ENCODE measurements around the gene CDK3.

CDK3 gene

GRCh38 chr17:76014100-76014924 is 13.7 kb downstream of the CDK3 start:
- DNase-seq (ENCODE audit: low read depth in 3 of 3), result peak; percentile 66 to 79 (median 68)

- no peak for DNase-seq (ENCODE audit: low read depth in 3 of 3)
Measured at GRCh38 chr17:76014925-76015261, 14.2 kb downstream of the CDK3 start.

GRCh38 chr17:76017481-76018339 is 17.1 kb downstream of the CDK3 start:
- DNase-seq (ENCODE audit: low read depth in 3 of 3), result no peak

GRCh38 chr17:76018340-76018680 is 17.7 kb downstream of the CDK3 start:
- DNase-seq (ENCODE audit: low read depth in 3 of 3), result no peak

- DNase-seq (ENCODE audit: low read depth in 3 of 3), result no peak
Measured at GRCh38 chr17:76018801-76019200, 18.1 kb downstream of the CDK3 start.

GRCh38 chr17:76019833-76020467 is 19.3 kb downstream of the CDK3 start:
- no peak for DNase-seq (ENCODE audit: low read depth in 3 of 3)

GRCh38 chr17:76022285-76022684 is 21.6 kb downstream of the CDK3 start:
- no peak for DNase-seq (ENCODE audit: low read depth in 3 of 3)

GRCh38 chr17:76022973-76023899 is 22.6 kb downstream of the CDK3 start:
- no peak for DNase-seq (ENCODE audit: low read depth in 3 of 3)

- DNase-seq (ENCODE audit: low read depth in 3 of 3), result no peak
Measured at GRCh38 chr17:76023900-76024237, 23.2 kb downstream of the CDK3 start.

GRCh38 chr17:76024353-76024752 is 23.7 kb downstream of the CDK3 start:
- DNase-seq (ENCODE audit: low read depth in 3 of 3), result no peak

GRCh38 chr17:76025294-76025693 is 24.6 kb downstream of the CDK3 start:
- no peak for DNase-seq (ENCODE audit: low read depth in 3 of 3)

- DNase-seq (ENCODE audit: low read depth in 3 of 3), result no peak
Measured at GRCh38 chr17:76026714-76027158, 26.1 kb downstream of the CDK3 start.

- no peak for DNase-seq (ENCODE audit: low read depth in 3 of 3)
Measured at GRCh38 chr17:76027159-76027839, 26.6 kb downstream of the CDK3 start, which contains the start of gene EVPL. EVPL (minus strand) TSS chr17:76027306; CDS start chr17:76027198, 108 bp downstream.

- no peak for DNase-seq (ENCODE audit: low read depth in 3 of 3)
Measured at GRCh38 chr17:76032073-76032779, 31.6 kb downstream of the CDK3 start.

- no peak for DNase-seq (ENCODE audit: low read depth in 3 of 3)
Measured at GRCh38 chr17:76032780-76033108, 32.1 kb downstream of the CDK3 start.

GRCh38 chr17:76033139-76033538 is 32.5 kb downstream of the CDK3 start:
- DNase-seq (ENCODE audit: low read depth in 3 of 3), result no peak

GRCh38 chr17:76034428-76035350 is 34.0 kb downstream of the CDK3 start:
- no peak for DNase-seq (ENCODE audit: low read depth in 3 of 3)

- DNase-seq (ENCODE audit: low read depth in 3 of 3), result no peak
Measured at GRCh38 chr17:76036497-76037261, 36.0 kb downstream of the CDK3 start.
